Heart right ventricle (tissue), 16 donors: Measurements from ENCODE around the gene PRKAB2. TPM values are rescaled to one million over a fixed set of nuclear protein-coding genes. Genes with fewer than 3 reads are reported as not detected.
A peak's percentile ranks its signal among the peaks of the same experiment; 100 is the strongest.

Source experiments
- ATAC-seq, 8 donors: fragments of 200-7000 bp; cut with Tn5 transposase; one replicate each; pipeline ENCODE4 v1.9.1; 2020; ENCODE audit warnings: mild to moderate bottlenecking in 8 of 8, moderate library complexity in 8 of 8, moderate number of reproducible peaks in 1 of 8
- DNase-seq, 2 donors: peaks; one replicate each; pipeline ENCODE4 v3.0.0-alpha.2; 2020
- H3K27ac ChIP-seq, 10 donors: fragments of 200-600 bp; sonication (generic) in 2 of 10; one replicate each; pipeline versions ENCODE4 v1.5.0 to v1.8.0; 2020 to 2022; ENCODE audit warnings: mild to moderate bottlenecking in 3 of 10
- H3K27me3 ChIP-seq, 7 donors: fragments of 200-600 bp; one replicate each; pipeline ENCODE4 v1.8.0; 2021 to 2022; ENCODE audit warnings: mild to moderate bottlenecking in 2 of 7
- H3K36me3 ChIP-seq, 9 donors: fragments of 200-600 bp; sonication (generic) in 1 of 9; one replicate each; pipeline versions ENCODE4 v1.5.0 to v1.8.0; 2020 to 2022; ENCODE audit warnings: mild to moderate bottlenecking in 2 of 9
- H3K4me1 ChIP-seq, 9 donors: fragments of 200-600 bp; sonication (generic) in 1 of 9; one replicate each; pipeline versions ENCODE4 v1.5.0 to v1.8.0; 2020 to 2022; ENCODE audit warnings: mild to moderate bottlenecking in 4 of 9
- H3K4me3 ChIP-seq, 10 donors: fragments of 200-600 bp; sonication (generic) in 2 of 10; one replicate each; pipeline versions ENCODE4 v1.5.0 to v1.8.0; 2020 to 2022; ENCODE audit warnings: mild to moderate bottlenecking in 7 of 10, moderate library complexity in 2 of 10
- H3K9me3 ChIP-seq, 11 donors: fragments of 200-600 bp in 10 of 11; sonication (generic) in 2 of 11; one replicate each; pipeline versions ENCODE4 v1.5.0 to v1.8.0; 2013 to 2022; ENCODE audit warnings: mild to moderate bottlenecking in 2 of 11, control low read depth in 1 of 11, moderate library complexity in 1 of 11
- CTCF ChIP-seq, 9 donors: fragments of 200-600 bp; sonication (generic) in 2 of 9; IDR thresholded peaks; one replicate each; pipeline versions ENCODE4 v1.5.0 to v1.8.0; 2021 to 2022; ENCODE audit warnings: antibody characterized with exemption in 9 of 9, mild to moderate bottlenecking in 5 of 9, moderate library complexity in 1 of 9
- WGBS, 2 donors: extraction: QIAGEN DNeasy Blood & Tissue Kit; methylation state at CpG; one replicate each; pipeline ENCODE4 v1.1.7; 2013; ENCODE audit warnings: inconsistent platforms in 1 of 2; 5-methylcytosine and 5-hydroxymethylcytosine counted together
- intact Hi-C, 10 donors: fragments of 100-400 bp; cut with DNase I; formaldehyde crosslinking; loops; one replicate each; pipeline versions ENCODE4 v1.11.1 to v1.14.2; 2022
- polyA plus RNA-seq, 2 donors: library from polyadenylated mRNA; stranded (reverse); fragments of 200-250 nt; gene quantifications; one replicate each; pipeline ENCODE4 v1.2.3, GENCODE V29; 2013
- total RNA-seq, 10 donors: library from RNA; stranded (reverse); fragmentation: NEBNext Ultra II Directional in 3 of 10; extraction: Animal tissue kit (Norgen Biotek cat#: 25700) in 3 of 10; gene quantifications; one replicate each; pipeline versions ENCODE4 v1.2.1 to v1.2.4, GENCODE V29; 2021 to 2023
- donor health status: Arrhythmogenic right ventricular cardiomyopathy.
- donor health status: ischemic (EF 13 %, LVEDD 7.1; RV severe dilation, severe dysfunction).
- donor health status: healthy with polysubstance abuse.
- donor health status: DM: no; HTN: yes; CAD: no.
- donor health status: DM: no; HTN: no; CAD: no.
- donor health status: ischemic (EF 25% LVEDD 6.9; RV normal size, moderate dysfunction).
- donor health status: ischemic (EF 25% LVEDD 5.7; RV mildly dilated, moderate dysfunction).
- donor health status: healthy.
- donor health status: DM: yes; HTN: yes; CAD: no.
- donor health status: Ischemic cardiomyopathy.
- donor health status: ischemic (EF 35%, LVEDD 5.7; RV mildly dilated, moderate dysfunction).
- donor health status: nonischemic (EF 11% LVEDD 7.7; RV severe dilation, severe dysfunction).
- donor health status: DM: yes; HTN: yes; CAD: no.
- donor health status: PGD.
- donor health status: ischemic (EF 29% LVEDD 5.4; RV normal size, mild dysfunction).
- donor health status: nonischemic (EF 23%, LVEDD 6.1; RV moderate dilation, normal function).

Gene PRKAB2
- total and polyA plus RNA-seq, 12 donors: 9.1 to 40.2 (median 32.5) TPM

GRCh38 chr1:147171399-147172167 is 687 bp downstream of the PRKAB2 start:
- Histone ChIP-seq H3K4me1 (peaks cover 3 to 62% (median 47%) of the 10 kb centered on the region in 9 donors), H3K27me3 (no peaks in the 10 kb centered on the region), H3K4me3 (peak overlapping the region; percentile 58 to 99 (median 90)), H3K36me3 (peaks cover 0 to 33% (median 0%) of the 10 kb centered on the region in 9 donors), H3K9me3 (no peaks in the 10 kb centered on the region), H3K27ac (peak overlapping the region; percentile 74 to 98 (median 94))
- intact Hi-C loops: loop anchor here (1.0 to 5.0 kb wide), 5 partner anchors 56 to 72 kb away; partner anchors contain the start of genes CHD1L (in 7 of the 10) and FMO5 (in 2 of the 10)
- no peak for TF ChIP-seq CTCF (IDR thresholded peaks at IDR 0.05)
- ATAC-seq (no peak), DNase-seq (no peak)
- 0 to 1% methylated on average over 32 of the region's 32 CpGs for WGBS, 2 donors

GRCh38 chr1:147169840-147170674 is 2.2 kb downstream of the PRKAB2 start:
- intact Hi-C loops: loop anchor here in 5 of 10 donors (5.0 kb wide), 2 partner anchors 57 to 72 kb away; partner anchors contain the start of genes CHD1L (in 3 of the 5) and FMO5 (in 2 of the 5)
- H3K27me3 ChIP-seq: no peaks in the 10 kb centered on the region
- ATAC-seq: no peak
- no peak for DNase-seq
- no peaks in the 10 kb centered on the region for H3K9me3 ChIP-seq
- peaks cover 0 to 34% (median 0%) of the 10 kb centered on the region in 9 donors for H3K36me3 ChIP-seq
- H3K4me3 ChIP-seq: peak overlapping the region in 7 of 10 donors; percentile 73 to 96 (median 90)
- 80 to 82% methylated on average over 6 of the region's 6 CpGs for WGBS, 2 donors
- H3K4me1 ChIP-seq: peaks cover 3 to 62% (median 47%) of the 10 kb centered on the region in 9 donors
- H3K27ac ChIP-seq: peak overlapping the region in 6 of 10 donors; percentile 1 to 95 (median 38)
- no peak for TF ChIP-seq CTCF (IDR thresholded peaks at IDR 0.05)

GRCh38 chr1:147169171-147169570 is 3.1 kb downstream of the PRKAB2 start:
- Histone ChIP-seq H3K36me3 (peaks cover 0 to 37% (median 0%) of the 10 kb centered on the region in 9 donors), H3K9me3 (no peaks in the 10 kb centered on the region), H3K27ac (peak overlapping the region in 2 of 10 donors; percentile 39 to 92), H3K4me1 (peaks cover 3 to 55% (median 45%) of the 10 kb centered on the region in 9 donors), H3K27me3 (no peaks in the 10 kb centered on the region), H3K4me3 (no peak overlapping the region)
- no peak for TF ChIP-seq CTCF (IDR thresholded peaks at IDR 0.05)
- intact Hi-C loops: no loop called here
- ATAC-seq (no peak), DNase-seq (no peak)
- 33 to 48% methylated on average over 3 of the region's 3 CpGs for WGBS, 2 donors

GRCh38 chr1:147168626-147169058 is 3.6 kb downstream of the PRKAB2 start:
- H3K4me1 ChIP-seq: peaks cover 3 to 49% (median 40%) of the 10 kb centered on the region in 9 donors
- no peak for TF ChIP-seq CTCF (IDR thresholded peaks at IDR 0.05)
- DNase-seq (no peak), ATAC-seq (no peak)
- H3K36me3 ChIP-seq: peaks cover 0 to 42% (median 0%) of the 10 kb centered on the region in 9 donors
- intact Hi-C loops: no loop called here
- H3K4me3 ChIP-seq: no peak overlapping the region
- H3K27ac ChIP-seq: peak overlapping the region in 2 of 10 donors; percentile 39 to 52
- no peaks in the 10 kb centered on the region for H3K9me3 ChIP-seq
- WGBS, 2 donors: 62 to 69% methylated on average over 2 of the region's 2 CpGs
- no peaks in the 10 kb centered on the region for H3K27me3 ChIP-seq
